22Rv1 (cell line): ENCODE data around the gene ACTL8.

Source experiments
- ZFX ChIP-seq: fragments of 450-650 bp; IDR thresholded peaks from 2 replicates; pipeline ENCODE4 v1.6.1; 2017; ENCODE audit warnings: antibody characterized with exemption, borderline replicate concordance
- TF ChIP-seq, protein P1 (sequence below): fragments of 450-650 bp; IDR thresholded peaks from 2 replicates; pipeline ENCODE4 v1.5.1; 2017; ENCODE audit warnings: mild to moderate bottlenecking

DNA sequence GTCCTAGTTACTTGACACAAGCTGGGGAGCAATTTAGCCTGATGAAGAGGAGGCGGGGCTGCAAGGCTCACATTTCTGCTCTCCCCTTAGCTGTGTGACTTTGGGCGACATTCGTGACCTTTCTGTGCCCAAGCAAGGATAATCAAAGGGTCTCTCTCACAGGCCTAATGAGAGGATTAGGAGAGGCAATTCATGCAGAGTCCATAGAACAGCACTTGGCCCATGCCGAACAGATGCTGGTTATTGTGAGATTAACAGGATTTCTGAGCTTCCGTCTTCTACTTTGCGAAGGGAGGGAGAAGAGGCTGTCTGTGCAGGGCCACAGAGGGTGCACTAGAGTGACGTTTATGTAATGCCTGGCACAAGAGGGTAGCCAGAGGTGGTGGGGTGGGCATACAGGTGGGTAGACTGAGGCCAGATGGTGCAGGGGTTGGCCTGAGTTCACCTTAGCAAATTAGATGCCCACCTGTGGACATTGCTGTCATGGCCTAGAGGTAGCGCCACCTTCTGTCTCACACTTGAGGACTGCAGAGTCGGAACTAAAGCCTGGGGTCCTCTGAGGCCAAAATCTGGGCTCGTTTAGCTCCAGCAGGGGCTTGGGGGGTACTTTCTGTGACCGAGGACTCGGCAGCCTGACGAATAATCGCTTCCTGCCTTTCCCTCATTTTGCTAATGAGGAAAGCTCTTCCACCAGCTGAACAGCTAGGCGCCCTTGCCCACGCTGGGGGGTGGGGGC lies 18.6 kb downstream of the ACTL8 start:
- TF ChIP-seq, protein P1, sequence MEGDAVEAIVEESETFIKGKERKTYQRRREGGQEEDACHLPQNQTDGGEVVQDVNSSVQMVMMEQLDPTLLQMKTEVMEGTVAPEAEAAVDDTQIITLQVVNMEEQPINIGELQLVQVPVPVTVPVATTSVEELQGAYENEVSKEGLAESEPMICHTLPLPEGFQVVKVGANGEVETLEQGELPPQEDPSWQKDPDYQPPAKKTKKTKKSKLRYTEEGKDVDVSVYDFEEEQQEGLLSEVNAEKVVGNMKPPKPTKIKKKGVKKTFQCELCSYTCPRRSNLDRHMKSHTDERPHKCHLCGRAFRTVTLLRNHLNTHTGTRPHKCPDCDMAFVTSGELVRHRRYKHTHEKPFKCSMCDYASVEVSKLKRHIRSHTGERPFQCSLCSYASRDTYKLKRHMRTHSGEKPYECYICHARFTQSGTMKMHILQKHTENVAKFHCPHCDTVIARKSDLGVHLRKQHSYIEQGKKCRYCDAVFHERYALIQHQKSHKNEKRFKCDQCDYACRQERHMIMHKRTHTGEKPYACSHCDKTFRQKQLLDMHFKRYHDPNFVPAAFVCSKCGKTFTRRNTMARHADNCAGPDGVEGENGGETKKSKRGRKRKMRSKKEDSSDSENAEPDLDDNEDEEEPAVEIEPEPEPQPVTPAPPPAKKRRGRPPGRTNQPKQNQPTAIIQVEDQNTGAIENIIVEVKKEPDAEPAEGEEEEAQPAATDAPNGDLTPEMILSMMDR = no peak
- TF ChIP-seq ZFX = no peak
